ENCODE results near the gene FITM1. TPM values are rescaled to one million over a fixed set of nuclear protein-coding genes. Genes with fewer than 3 reads are reported as not detected.

FITM1 gene
- total RNA-seq, 1 donor from 2014 or later, result 112 TPM

- intact Hi-C loops (cut with DNase I), result loop anchor here (2.0 kb wide), 1 partner anchor 26 kb away; the partner anchor contains the start of gene EMC9
Measured at GRCh38 chr14:24114532-24115421, 15.7 kb upstream of the FITM1 start, which contains the start of the genes DCAF11 and NRL. Gene DCAF11, plus strand, starts transcription at chr14:24114777. Its CDS starts 818 bp downstream, at chr14:24115595. Gene NRL, minus strand, starts transcription at chr14:24114949. Its CDS starts 32,101 bp downstream, at chr14:24082848.

GRCh38 chr14:24115422-24116127 is 14.9 kb upstream of the FITM1 start:
- DNase-seq (ENCODE audit: low spot score), result peak; percentile 73
- intact Hi-C loops (cut with DNase I), result loop anchor here (2.0 kb wide), 1 partner anchor 25 kb away; the partner anchor contains the start of gene EMC9

More at GRCh38 chr14:24114532-24115421, 15.7 kb upstream of the FITM1 start, which contains the start of the genes DCAF11 and NRL:
- peak; percentile 99 for DNase-seq (ENCODE audit: low spot score)

- peak; percentile 43 for DNase-seq (ENCODE audit: low spot score)
Measured at GRCh38 chr14:24116128-24116814, 14.2 kb upstream of the FITM1 start.

GRCh38 chr14:24117179-24117578 is 13.3 kb upstream of the FITM1 start:
- no peak for DNase-seq (ENCODE audit: low spot score)

More at GRCh38 chr14:24116128-24116814, 14.2 kb upstream of the FITM1 start:
- intact Hi-C loops (cut with DNase I), result no loop called here

GRCh38 chr14:24119691-24120090 is 10.8 kb upstream of the FITM1 start:
- intact Hi-C loops (cut with DNase I), result no loop called here

More at GRCh38 chr14:24117179-24117578, 13.3 kb upstream of the FITM1 start:
- intact Hi-C loops (cut with DNase I), result no loop called here

GRCh38 chr14:24121210-24121609 is 9.2 kb upstream of the FITM1 start:
- intact Hi-C loops (cut with DNase I), result no loop called here
- DNase-seq (ENCODE audit: low spot score), result no peak

More at GRCh38 chr14:24119691-24120090, 10.8 kb upstream of the FITM1 start:
- DNase-seq (ENCODE audit: low spot score), result peak; percentile 60

- intact Hi-C loops (cut with DNase I), result no loop called here
Measured at GRCh38 chr14:24122416-24122815, 8.0 kb upstream of the FITM1 start.

GRCh38 chr14:24122898-24123297 is 7.6 kb upstream of the FITM1 start:
- intact Hi-C loops (cut with DNase I), result no loop called here
- DNase-seq (ENCODE audit: low spot score), result peak; percentile 50

More at GRCh38 chr14:24122416-24122815, 8.0 kb upstream of the FITM1 start:
- no peak for DNase-seq (ENCODE audit: low spot score)

- DNase-seq (ENCODE audit: low spot score), result peak; percentile 51
- intact Hi-C loops (cut with DNase I), result no loop called here
Measured at GRCh38 chr14:24123424-24124417, 6.7 kb upstream of the FITM1 start.

GRCh38 chr14:24126939-24127338 is 3.5 kb upstream of the FITM1 start:
- intact Hi-C loops (cut with DNase I), result no loop called here
- DNase-seq (ENCODE audit: low spot score), result no peak

GRCh38 chr14:24127673-24128072 is 2.8 kb upstream of the FITM1 start:
- intact Hi-C loops (cut with DNase I), result no loop called here
- DNase-seq (ENCODE audit: low spot score), result peak; percentile 66

- DNase-seq (ENCODE audit: low spot score), result no peak
- intact Hi-C loops (cut with DNase I), result no loop called here
Measured at GRCh38 chr14:24129410-24129998, 955 bp upstream of the FITM1 start.

GRCh38 chr14:24130717-24131548 is 474 bp downstream of the FITM1 start:
- intact Hi-C loops (cut with DNase I), result no loop called here

GRCh38 chr14:24131549-24131966 is 1.1 kb downstream of the FITM1 start:
- DNase-seq (ENCODE audit: low spot score), result no peak
- intact Hi-C loops (cut with DNase I), result no loop called here

More at GRCh38 chr14:24130717-24131548, 474 bp downstream of the FITM1 start:
- peak; percentile 84 for DNase-seq (ENCODE audit: low spot score)

- no peak for DNase-seq (ENCODE audit: low spot score)
- intact Hi-C loops (cut with DNase I), result no loop called here
Measured at GRCh38 chr14:24132061-24132685, 1.7 kb downstream of the FITM1 start.

GRCh38 chr14:24132976-24133375 is 2.5 kb downstream of the FITM1 start:
- intact Hi-C loops (cut with DNase I), result no loop called here
- no peak for DNase-seq (ENCODE audit: low spot score)

GRCh38 chr14:24133735-24134134 is 3.3 kb downstream of the FITM1 start:
- intact Hi-C loops (cut with DNase I), result no loop called here
- no peak for DNase-seq (ENCODE audit: low spot score)

Data from cardiac septum (tissue), 1 donor.